GM12878 (cell line): ENCODE measurements around the gene COG2. TPM values are rescaled to one million over a fixed set of nuclear protein-coding genes. Genes with fewer than 3 reads are reported as not detected.

ENCODE experiments used
- ATAC-seq: fragments of 200-7000 bp; cut with Tn5 transposase; 3 replicates; pipeline ENCODE4 v1.9.1; 2020; ENCODE audit warnings: mild to moderate bottlenecking, moderate library complexity
- BruUV-seq: library from RNA; stranded (reverse); fragments of 400-500 nt; replicated peaks from 2 replicates; lab custom pipeline; 2021; lab: Mats Ljungman, UMichigan
- CTCF ChIA-PET: fragments of 300-600 bp; sonication (Branson Sonifier 250); formaldehyde crosslinking; extraction: SDS; loops from one replicate; lab custom pipeline; 2021; ENCODE audit warnings: inconsistent platforms; lab: Yijun Ruan, JAX
- POLR2A ChIA-PET: fragments of 350-600 bp; formaldehyde crosslinking; extraction: SDS; loops from one replicate; lab custom pipeline; 2021; ENCODE audit warnings: inconsistent platforms; lab: Charles Lee
- RAD21 ChIA-PET: fragments of 300-600 bp; sonication (Branson Sonifier 250); formaldehyde crosslinking; loops from one replicate; lab custom pipeline; 2023; ENCODE audit warnings: antibody characterized with exemption; ENCODE audit not compliant: unreplicated experiment; lab: Charles Lee
- SMC1A ChIA-PET: fragments of 300-600 bp; sonication (Branson Sonifier 250); formaldehyde crosslinking; loops from one replicate; lab custom pipeline; 2023; ENCODE audit not compliant: unreplicated experiment, uncharacterized antibody; lab: Charles Lee
- DNase-seq: peaks from one replicate; pipeline ENCODE4 v3.0.0-alpha.2; 2011; ENCODE audit warnings: low read depth, low spot score
- FAIRE-seq: peaks from 3 replicates; lab custom pipeline; 2011; peaks lifted over from hg19 to GRCh38; lab: Jason Lieb, UNC
- H2AFZ ChIP-seq: 2 replicates; pipeline ENCODE4 v1.6.0; 2011; ENCODE audit warnings: low read depth, low read length, control low read depth; ENCODE audit not compliant: control insufficient read depth
- H3K27ac ChIP-seq: 2 replicates; pipeline ENCODE4 v1.5.1; 2011; ENCODE audit warnings: control low read depth; ENCODE audit not compliant: control insufficient read depth, insufficient read depth
- H3K27me3 ChIP-seq, 2 experiments: replicated peaks in 1 of 2; 2 replicates each; pipeline versions ENCODE4 v1.6.0 to v1.6.1; 2011; ENCODE audit warnings: low read length in 1 of 2; ENCODE audit not compliant: control insufficient read depth in 2 of 2, insufficient read depth in 2 of 2
- H3K36me3 ChIP-seq, 2 experiments: 2 replicates each; pipeline ENCODE4 v1.5.1; 2011; ENCODE audit warnings: low read length in 1 of 2; ENCODE audit not compliant: control insufficient read depth in 2 of 2, insufficient read depth in 2 of 2
- H3K4me1 ChIP-seq: 2 replicates; pipeline ENCODE4 v1.6.1; 2011; ENCODE audit warnings: mild to moderate bottlenecking, low read length, moderate library complexity, mixed read lengths; ENCODE audit not compliant: control insufficient read depth, insufficient read depth
- H3K4me2 ChIP-seq: 2 replicates; pipeline ENCODE4 v1.6.0; 2011; ENCODE audit warnings: control low read depth; ENCODE audit not compliant: control insufficient read depth, insufficient read depth
- H3K4me3 ChIP-seq: fragments of 200-600 bp; sonication (generic); 2 replicates; pipeline ENCODE4 v1.5.1; 2016
- H3K79me2 ChIP-seq: 2 replicates; pipeline ENCODE4 v1.6.0; 2011; ENCODE audit warnings: low read length; ENCODE audit not compliant: control insufficient read depth, insufficient read depth
- H3K9ac ChIP-seq: 2 replicates; pipeline ENCODE4 v1.8.0; 2011; ENCODE audit warnings: low read length, control low read depth, mixed read lengths; ENCODE audit not compliant: control insufficient read depth, insufficient read depth
- H3K9me3 ChIP-seq: replicated peaks from 3 replicates; pipeline ENCODE4 v1.5.1; 2011; ENCODE audit warnings: mild to moderate bottlenecking, low read length; ENCODE audit not compliant: control insufficient read depth, insufficient read depth
- H4K20me1 ChIP-seq: 2 replicates; pipeline ENCODE4 v1.6.0; 2011; ENCODE audit not compliant: control insufficient read depth, insufficient read depth
- ATF2 ChIP-seq: IDR thresholded peaks from 2 replicates; pipeline ENCODE4 v1.6.1; 2012; ENCODE audit warnings: low read length, inconsistent platforms
- ATF3 ChIP-seq: IDR thresholded peaks from 2 replicates; pipeline ENCODE4 v1.6.1; 2011; ENCODE audit warnings: low read depth, mild to moderate bottlenecking, low read length, moderate library complexity, borderline replicate concordance; ENCODE audit errors: extremely low read depth
- ATF7 ChIP-seq: fragments of 450-650 bp; IDR thresholded peaks from 2 replicates; pipeline ENCODE4 v1.6.1; 2016; ENCODE audit warnings: low read depth, mild to moderate bottlenecking
- BACH1 ChIP-seq: fragments of 450-650 bp; IDR thresholded peaks from 2 replicates; pipeline ENCODE4 v1.6.1; 2017; ENCODE audit warnings: mild to moderate bottlenecking, borderline replicate concordance
- CHD4 ChIP-seq: fragments of 200-600 bp; sonication (generic); IDR thresholded peaks from 2 replicates; pipeline ENCODE4 v1.6.1; 2016; ENCODE audit warnings: mild to moderate bottlenecking
- E4F1 ChIP-seq: fragments of 450-650 bp; IDR thresholded peaks from 2 replicates; pipeline ENCODE4 v1.6.1; 2018; ENCODE audit warnings: borderline replicate concordance, mild to moderate bottlenecking; ENCODE audit not compliant: partially characterized antibody
- EED ChIP-seq: sonication (generic); IDR thresholded peaks from 2 replicates; pipeline ENCODE4 v1.6.1; 2016; ENCODE audit warnings: antibody characterized with exemption, low read depth
- ETV6 ChIP-seq, 2 experiments: fragments of 450-650 bp in 1 of 2; IDR thresholded peaks in 1 of 2; conservative IDR thresholded peaks in 1 of 2; 2 replicates each; pipeline ENCODE4 v1.6.1; 2014; ENCODE audit warnings: antibody characterized with exemption in 1 of 2, borderline replicate concordance in 1 of 2, low read depth in 1 of 2, mild to moderate bottlenecking in 1 of 2, moderate library complexity in 1 of 2
- FOS ChIP-seq: IDR thresholded peaks from 3 replicates; pipeline ENCODE4 v1.6.1; 2011; ENCODE audit warnings: borderline replicate concordance; ENCODE audit not compliant: insufficient read length; ENCODE audit errors: extremely low read depth
- FOXK2 ChIP-seq: fragments of 450-650 bp; IDR thresholded peaks from 2 replicates; pipeline ENCODE4 v1.6.1; 2017; ENCODE audit warnings: mild to moderate bottlenecking, moderate library complexity
- HCFC1 ChIP-seq: fragments of 150-350 bp; IDR thresholded peaks from 2 replicates; pipeline ENCODE4 v1.6.1; 2014; ENCODE audit warnings: low read length
- HDAC2 ChIP-seq: fragments of 200-600 bp; sonication (generic); IDR thresholded peaks from 2 replicates; pipeline ENCODE4 v1.6.1; 2017
- IKZF2 ChIP-seq, 2 experiments: fragments of 450-650 bp; IDR thresholded peaks; 2 replicates each; pipeline ENCODE4 v1.6.1; 2017; ENCODE audit warnings: mild to moderate bottlenecking in 2 of 2, moderate library complexity in 2 of 2
- RAD51 ChIP-seq: fragments of 450-650 bp; IDR thresholded peaks from 2 replicates; pipeline ENCODE4 v1.6.1; 2016; ENCODE audit warnings: moderate library complexity, mild to moderate bottlenecking, inconsistent platforms
- SMAD1 ChIP-seq: fragments of 450-650 bp; IDR thresholded peaks from 2 replicates; pipeline ENCODE4 v1.6.1; 2018; ENCODE audit warnings: mild to moderate bottlenecking, low read depth; ENCODE audit not compliant: partially characterized antibody
- SUPT20H ChIP-seq: IDR thresholded peaks from 2 replicates; pipeline ENCODE4 v1.6.1; 2011; ENCODE audit warnings: low read depth, mild to moderate bottlenecking, low read length, moderate library complexity, borderline replicate concordance; ENCODE audit not compliant: control insufficient read depth
- ZBTB33 ChIP-seq: fragments of 450-650 bp; IDR thresholded peaks from 2 replicates; pipeline ENCODE4 v1.6.1; 2017; ENCODE audit warnings: mild to moderate bottlenecking
- ZNF24 ChIP-seq: fragments of 450-650 bp; IDR thresholded peaks from 2 replicates; pipeline ENCODE4 v1.6.1; 2017; ENCODE audit warnings: antibody characterized with exemption, mild to moderate bottlenecking
- ZNF274 ChIP-seq: IDR thresholded peaks from one replicate; pipeline ENCODE4 v1.8.0; 2011; ENCODE audit not compliant: insufficient read length, insufficient read depth
- WGBS: methylation state at CpG from one replicate; pipeline ENCODE4 v1.1.6; 2016; ENCODE audit warnings: low lambda C conversion rate; ENCODE audit not compliant: insufficient replicate concordance, insufficient coverage; ENCODE audit errors: missing lambda C conversion rate; 5-methylcytosine and 5-hydroxymethylcytosine counted together
- in situ Hi-C: fragments of 300-500 bp; cut with MboI; formaldehyde crosslinking; loops from 9 replicates; pipeline ENCODE4 v1.14.3; 2018; ENCODE audit warnings: mixed read lengths
- intact Hi-C: fragments of 100-400 bp; cut with micrococcal nuclease; formaldehyde crosslinking; loops from one replicate; pipeline ENCODE4 v1.14.2; 2022; ENCODE audit not compliant: unreplicated experiment
- polyA plus RNA-seq, 11 experiments: library from polyadenylated mRNA; depleted of rRNA in 4 of 11; unstranded in 6 of 11; stranded (reverse) in 5 of 11; fragments of >200 nt; fragmentation: Nextera tagmentation in 4 of 11; fragmentation: Illumina TruSeq in 1 of 11; extraction: Ambion mirVana in 4 of 11; extraction: Trizol in 1 of 11; gene quantifications; 1 replicate in 1 of 11; 2 replicates in 10 of 11; pipeline versions ENCODE4 v1.2.1 to v1.2.3, GENCODE V29; 2011 to 2016; ENCODE audit warnings: inconsistent platforms in 2 of 11, missing spikeins in 2 of 11, low read depth in 1 of 11
- total RNA-seq, 4 experiments: library from RNA; depleted of rRNA in 3 of 4; stranded (reverse); fragments of >200 nt in 3 of 4; fragmentation: Illumina TruSeq in 1 of 4; extraction: Trizol in 1 of 4; gene quantifications; 2 replicates each; pipeline versions ENCODE4 v1.2.1 to v1.2.3, GENCODE V29; 2013 to 2021

COG2 gene
- total and polyA plus RNA-seq, 10 of the 15 experiments (the other 5 are each of a cell fraction or from before 2014, with no cell fraction given) = 15.0 to 31.5 (median 28.3) TPM

GRCh38 chr1:230661976-230662375 is 19.7 kb downstream of the COG2 start:
- Histone ChIP-seq H3K27me3 (no peaks in the 10 kb centered on the region), H3K79me2 (no peaks in the 10 kb centered on the region), H3K9ac (no peak overlapping the region), H2AFZ (no peak overlapping the region), H3K36me3 (peaks cover 9 to 12% of the 10 kb centered on the region in 2 experiments), H3K4me2 (no peak overlapping the region), H3K9me3 (no peaks in the 10 kb centered on the region), H3K4me1 (no peaks in the 10 kb centered on the region), H3K27ac (no peak overlapping the region), H3K4me3 (no peak overlapping the region), H4K20me1 (no peaks in the 10 kb centered on the region)
- SMC1A ChIA-PET = interaction anchor here (1.4 kb wide), 1 partner anchor 19 kb away, joined by 3 read pairs; the partner anchor contains the start of gene COG2
- no peak for ATAC-seq
- intact Hi-C loops = no loop called here
- no peak for DNase-seq
- in situ Hi-C loops = no loop called here
- POLR2A ChIA-PET = no interaction called here
- CTCF ChIA-PET = no interaction called here
- BruUV-seq = no TSS peak
- 80% methylated on average over 4 of the region's 4 CpGs for WGBS
- FAIRE-seq = no peak
- RAD21 ChIA-PET = no interaction called here
- TF ChIP-seq ZNF24 = no peak
- TF ChIP-seq ATF7 = no peak
- no peak for TF ChIP-seq E4F1
- TF ChIP-seq ETV6 (conservative IDR thresholded peaks at IDR 0.05 in 1 of 2, IDR thresholded peaks at IDR 0.05 in 1 of 2; ENCODE audit: borderline replicate concordance in 1 of 2, low read depth in 1 of 2) = no peak
- TF ChIP-seq ZNF274 = no peak
- no peak for TF ChIP-seq HCFC1
- no peak for TF ChIP-seq BACH1
- TF ChIP-seq RAD51 = no peak
- no peak for TF ChIP-seq IKZF2 (IDR thresholded peaks at IDR 0.05)
- no peak for TF ChIP-seq SUPT20H
- TF ChIP-seq SMAD1 = no peak
- TF ChIP-seq FOS = no peak
- no peak for TF ChIP-seq EED
- TF ChIP-seq ZBTB33 = no peak
- TF ChIP-seq FOXK2 = no peak
- no peak for TF ChIP-seq HDAC2
- TF ChIP-seq ATF3 = no peak
- TF ChIP-seq ATF2 = no peak
- no peak for TF ChIP-seq CHD4
